ENCODE measurements around the gene MAP3K8.

GRCh38 chr10:30434273-30435072 is 489 bp downstream of the MAP3K8 start:
- TF ChIP-seq EP300 (IDR thresholded peaks at IDR 0.05) (no peak), POLR2A (IDR thresholded peaks at IDR 0.05) (peak; percentile 90 to 97), CTCF (IDR thresholded peaks at IDR 0.05) (peak in 3 of 4 experiments; percentile 1 to 5 (median 2)), POLR2AphosphoS5 (IDR thresholded peaks at IDR 0.05) (peak; percentile 100)

Data from gastroesophageal sphincter (tissue), 3 donors.